CD4-positive, alpha-beta memory T cell (primary cell): ENCODE data around the gene SPHK1. TPM values are rescaled to one million over a fixed set of nuclear protein-coding genes. Genes with fewer than 3 reads are reported as not detected.
A peak's percentile ranks its signal among the peaks of the same experiment; 100 is the strongest.
"Not testable (repeated sequence)": the region's sequence is repeated elsewhere in the genome, so short reads cannot be mapped to it uniquely, and the experiment has no call there.

ENCODE experiments used
- CTCF ChIA-PET: fragments of 350-600 bp; sonication (Branson Sonifier 250); formaldehyde crosslinking; loops from one replicate; lab custom pipeline; 2021; ENCODE audit warnings: inconsistent platforms; ENCODE audit not compliant: partially characterized antibody; lab: Charles Lee
- POLR2A ChIA-PET: fragments of 350-600 bp; sonication (Branson Sonifier 250); formaldehyde crosslinking; loops from one replicate; lab custom pipeline; 2021; ENCODE audit not compliant: partially characterized antibody; lab: Charles Lee
- DNase-seq, 5 donors: peaks; one replicate each; pipeline versions ENCODE4 v3.0.0 to v3.0.0-alpha.2; 2020 to 2022; ENCODE audit warnings: mixed read lengths in 1 of 5
- H3K27ac ChIP-seq: one replicate; pipeline ENCODE4 v1.7.0; 2013; ENCODE audit warnings: low read depth, low read length
- H3K27me3 ChIP-seq: 2 replicates; pipeline ENCODE4 v1.7.0; 2013; ENCODE audit warnings: mild to moderate bottlenecking, low read length, moderate library complexity; ENCODE audit not compliant: insufficient read depth
- H3K36me3 ChIP-seq: 2 replicates; pipeline ENCODE4 v1.7.0; 2013; ENCODE audit warnings: mild to moderate bottlenecking, low read length, moderate library complexity; ENCODE audit not compliant: insufficient read depth
- H3K4me1 ChIP-seq: 2 replicates; pipeline ENCODE4 v1.7.0; 2013; ENCODE audit warnings: mild to moderate bottlenecking, low read length, moderate library complexity; ENCODE audit not compliant: insufficient read depth
- H3K4me3 ChIP-seq, 2 donors: one replicate each; pipeline ENCODE4 v1.7.0; 2013; ENCODE audit warnings: low read length in 2 of 2, mild to moderate bottlenecking in 1 of 2
- H3K9me3 ChIP-seq, 2 donors: one replicate each; pipeline ENCODE4 v1.7.0; 2013; ENCODE audit warnings: low read length in 2 of 2, control low read depth in 1 of 2; ENCODE audit not compliant: control insufficient read depth in 1 of 2
- H3K27ac Mint-ChIP-seq, 7 donors: one replicate each; pipeline ENCODE4 v1.8.0; 2020 to 2021; ENCODE audit warnings: mixed read lengths in 7 of 7, mild to moderate bottlenecking in 6 of 7, inconsistent platforms in 3 of 7, moderate library complexity in 3 of 7
- H3K27me3 Mint-ChIP-seq, 2 donors: one replicate each; pipeline ENCODE4 v1.8.0; 2020 to 2021; ENCODE audit warnings: mixed read lengths in 2 of 2
- H3K36me3 Mint-ChIP-seq, 2 donors: one replicate each; pipeline ENCODE4 v1.8.0; 2020 to 2021; ENCODE audit warnings: mixed read lengths in 2 of 2, inconsistent platforms in 1 of 2, mild to moderate bottlenecking in 1 of 2
- H3K4me1 Mint-ChIP-seq, 4 donors: one replicate each; pipeline ENCODE4 v1.8.0; 2020 to 2021; ENCODE audit warnings: mixed read lengths in 4 of 4, mild to moderate bottlenecking in 1 of 4
- H3K4me3 Mint-ChIP-seq, 8 donors: one replicate each; pipeline ENCODE4 v1.8.0; 2020 to 2021; ENCODE audit warnings: mixed read lengths in 8 of 8, mild to moderate bottlenecking in 7 of 8, moderate library complexity in 6 of 8, inconsistent platforms in 3 of 8
- H3K9me3 Mint-ChIP-seq, 8 donors: one replicate each; pipeline ENCODE4 v1.8.0; 2020 to 2021; ENCODE audit warnings: mixed read lengths in 8 of 8, mild to moderate bottlenecking in 5 of 8, inconsistent platforms in 3 of 8, moderate library complexity in 1 of 8
- intact Hi-C: fragments of 100-400 bp; cut with micrococcal nuclease; formaldehyde crosslinking; loops from one replicate; pipeline ENCODE4 v1.15.1; 2023
- polyA plus RNA-seq, 2 donors: library from polyadenylated mRNA; unstranded; fragments of 300-500 nt; fragmentation: Illumina TruSeq; gene quantifications; one replicate each; pipeline ENCODE4 v1.2.3, GENCODE V29; 2021
- total RNA-seq, 2 experiments: library from RNA; stranded (reverse); gene quantifications; one replicate each; pipeline ENCODE4 v1.2.3, GENCODE V29; 2021

The SPHK1 gene
- total and polyA plus RNA-seq, 4 experiments from 2014 or later = 0.29 to 0.70 (median 0.67) TPM; not detected in 1

GRCh38 chr17:76345377-76345974, 38.9 kb upstream of the SPHK1 start:
- H3K36me3 Mint-ChIP-seq = peaks cover 32 to 40% of the 10 kb centered on the region in 2 donors
- ChIA-PET POLR2A (interaction anchor here (1.2 kb wide), 1 partner anchor 9 kb away, joined by 3 read pairs; the partner anchor contains the start of gene PRPSAP1), CTCF (interaction anchor here (0.8 to 1.5 kb wide), 3 partner anchors 15 to 59 kb away, joined by 3 read pairs; no protein-coding TSS in a partner anchor)
- Histone ChIP-seq H3K36me3 (peaks cover 16% of the 10 kb centered on the region), H3K27ac (no peak overlapping the region), H3K4me1 (no peaks in the 10 kb centered on the region), H3K4me3 (no peak overlapping the region), H3K27me3 (no peaks in the 10 kb centered on the region), H3K9me3 (no peaks in the 10 kb centered on the region)
- peaks cover 0 to 1% (median 0%) of the 10 kb centered on the region in 4 donors for H3K4me1 Mint-ChIP-seq
- no peaks in the 10 kb centered on the region for H3K9me3 Mint-ChIP-seq
- H3K27me3 Mint-ChIP-seq = no peaks in the 10 kb centered on the region
- H3K4me3 Mint-ChIP-seq = no peak overlapping the region
- H3K27ac Mint-ChIP-seq = peak overlapping the region in 1 of 7 donors; percentile 62
- DNase-seq = no peak
- intact Hi-C loops = no loop called here

- DNase-seq, H3K4me3 Mint-ChIP-seq, H3K27me3 ChIP-seq, H3K4me1 Mint-ChIP-seq, H3K9me3 Mint-ChIP-seq, intact Hi-C loops, H3K27me3 Mint-ChIP-seq, H3K4me1 ChIP-seq, H3K9me3 ChIP-seq, H3K4me3 ChIP-seq, H3K27ac ChIP-seq, POLR2A ChIA-PET: not testable (repeated sequence)
- peaks cover 30 to 38% of the 10 kb centered on the region in 2 donors for H3K36me3 Mint-ChIP-seq
- peaks cover 16% of the 10 kb centered on the region for H3K36me3 ChIP-seq
- CTCF ChIA-PET = interaction anchor here (0.7 kb wide), 1 partner anchor 601 kb away, joined by 3 read pairs; no protein-coding TSS in a partner anchor
- peak overlapping the region in 1 of 7 donors; percentile 25 for H3K27ac Mint-ChIP-seq
Measured at GRCh38 chr17:76346936-76347335, 37.5 kb upstream of the SPHK1 start.

DNA sequence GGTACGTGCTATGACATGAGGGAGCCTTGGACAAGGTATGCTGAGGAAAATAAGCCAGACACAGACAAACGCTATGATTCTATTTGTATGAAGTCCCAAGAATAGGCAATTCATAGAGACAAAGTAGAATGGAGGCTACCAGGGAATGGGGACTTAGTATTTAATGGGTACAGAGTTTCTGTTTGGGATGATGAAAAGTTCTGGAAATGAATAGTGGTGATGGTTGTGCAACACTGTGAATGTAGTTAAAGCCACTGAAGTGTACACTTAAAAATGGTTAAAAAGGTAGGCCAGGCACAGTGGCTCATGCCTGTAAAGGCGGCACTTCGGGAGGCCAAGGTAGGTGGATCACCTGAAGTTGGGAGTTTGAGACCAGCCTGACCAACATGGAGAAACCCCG, 33.9 kb upstream of the SPHK1 start:
- CTCF ChIA-PET = no interaction called here
- Histone ChIP-seq H3K4me1 (peaks cover 16% of the 10 kb centered on the region), H3K4me3 (no peak overlapping the region), H3K9me3 (no peaks in the 10 kb centered on the region), H3K36me3 (peaks cover 10% of the 10 kb centered on the region), H3K27me3 (no peaks in the 10 kb centered on the region), H3K27ac (no peak overlapping the region)
- intact Hi-C loops = no loop called here
- DNase-seq = no peak
- peaks cover 21 to 27% of the 10 kb centered on the region in 2 donors for H3K36me3 Mint-ChIP-seq
- peaks cover 12 to 29% (median 20%) of the 10 kb centered on the region in 4 donors for H3K4me1 Mint-ChIP-seq
- H3K4me3 Mint-ChIP-seq = peak overlapping the region in 2 of 8 donors; percentile 46 to 52
- no peaks in the 10 kb centered on the region for H3K9me3 Mint-ChIP-seq
- POLR2A ChIA-PET = no interaction called here
- H3K27ac Mint-ChIP-seq = no peak overlapping the region
- no peaks in the 10 kb centered on the region for H3K27me3 Mint-ChIP-seq

DNA sequence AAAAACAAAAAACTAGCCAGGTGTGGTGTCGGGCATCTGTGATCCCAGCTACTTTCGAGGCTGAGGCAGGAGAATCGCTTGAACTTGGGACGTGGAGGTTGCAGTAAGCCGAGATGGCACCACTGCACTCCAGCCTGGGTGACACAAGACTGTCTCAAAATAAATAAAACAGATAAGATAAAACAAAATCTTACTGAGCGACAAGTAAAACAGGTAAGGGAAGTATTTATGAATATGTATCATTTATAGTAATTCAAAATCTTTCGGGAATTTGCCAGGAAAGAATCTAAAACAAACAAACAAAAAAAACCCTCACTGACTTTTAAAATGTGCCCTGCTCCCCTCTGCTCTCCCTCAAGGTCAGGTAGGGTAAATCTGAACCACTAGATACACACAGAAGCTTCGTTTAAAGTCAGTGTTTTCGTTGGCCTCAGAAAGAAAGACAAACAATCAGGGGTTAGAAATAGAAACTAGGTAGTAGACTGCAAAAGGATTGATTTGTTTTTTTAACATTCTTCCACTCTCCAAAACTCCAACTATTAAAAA, 32.8 kb upstream of the SPHK1 start:
- Histone ChIP-seq H3K4me3 (no peak overlapping the region), H3K4me1 (peaks cover 16% of the 10 kb centered on the region), H3K27me3 (no peaks in the 10 kb centered on the region), H3K36me3 (peaks cover 5% of the 10 kb centered on the region), H3K27ac (no peak overlapping the region), H3K9me3 (no peaks in the 10 kb centered on the region)
- DNase-seq = no peak
- Mint-ChIP-seq H3K27me3 (no peaks in the 10 kb centered on the region), H3K4me1 (peaks cover 12 to 29% (median 20%) of the 10 kb centered on the region in 4 donors), H3K36me3 (peaks cover 10 to 17% of the 10 kb centered on the region in 2 donors), H3K9me3 (no peaks in the 10 kb centered on the region), H3K27ac (peak overlapping the region in 1 of 7 donors; percentile 55), H3K4me3 (peak overlapping the region; percentile 47 to 73 (median 64))
- ChIA-PET POLR2A (interaction anchor here (0.8 to 3.0 kb wide), 2 partner anchors 33 to 38 kb away, joined by 3 to 61 read pairs; partner anchors contain the start of gene SPHK1), CTCF (interaction anchor here (0.9 to 2.8 kb wide), 7 partner anchors 10 to 337 kb away, joined by 3 to 14 read pairs (median 3); partner anchors contain the start of gene SPHK1)
- intact Hi-C loops = no loop called here

- H3K9me3 Mint-ChIP-seq = no peaks in the 10 kb centered on the region
- intact Hi-C loops = loop anchor here (1.0 kb wide), 4 partner anchors 32 to 448 kb away; partner anchors contain the start of gene SRP68
- H3K4me3 Mint-ChIP-seq = peak overlapping the region; percentile 92 to 99 (median 96)
- ChIA-PET POLR2A (interaction anchor here (0.7 to 3.0 kb wide), 28 partner anchors 10 to 577 kb away, joined by 3 to 61 read pairs (median 4); partner anchors contain the start of genes EXOC7, FBF1, RHBDF2 and SPHK1), CTCF (interaction anchor here (0.5 to 2.8 kb wide), 5 partner anchors 17 to 339 kb away, joined by 3 to 21 read pairs (median 4); partner anchors contain the start of gene SPHK1)
- H3K27ac Mint-ChIP-seq = peak overlapping the region; percentile 30 to 99 (median 82)
- no peaks in the 10 kb centered on the region for H3K27me3 Mint-ChIP-seq
- Histone ChIP-seq H3K4me3 (peak overlapping the region; percentile 52 to 88), H3K27ac (peak overlapping the region; percentile 77), H3K4me1 (peaks cover 16% of the 10 kb centered on the region), H3K27me3 (no peaks in the 10 kb centered on the region), H3K9me3 (no peaks in the 10 kb centered on the region), H3K36me3 (no peaks in the 10 kb centered on the region)
- H3K4me1 Mint-ChIP-seq = peaks cover 12 to 29% (median 20%) of the 10 kb centered on the region in 4 donors
- peak in 3 of 5 donors; percentile 1 to 4 (median 2) for DNase-seq
- H3K36me3 Mint-ChIP-seq = peaks cover 0 to 9% of the 10 kb centered on the region in 2 donors
Measured at GRCh38 chr17:76353004-76353598, 31.3 kb upstream of the SPHK1 start.

DNA sequence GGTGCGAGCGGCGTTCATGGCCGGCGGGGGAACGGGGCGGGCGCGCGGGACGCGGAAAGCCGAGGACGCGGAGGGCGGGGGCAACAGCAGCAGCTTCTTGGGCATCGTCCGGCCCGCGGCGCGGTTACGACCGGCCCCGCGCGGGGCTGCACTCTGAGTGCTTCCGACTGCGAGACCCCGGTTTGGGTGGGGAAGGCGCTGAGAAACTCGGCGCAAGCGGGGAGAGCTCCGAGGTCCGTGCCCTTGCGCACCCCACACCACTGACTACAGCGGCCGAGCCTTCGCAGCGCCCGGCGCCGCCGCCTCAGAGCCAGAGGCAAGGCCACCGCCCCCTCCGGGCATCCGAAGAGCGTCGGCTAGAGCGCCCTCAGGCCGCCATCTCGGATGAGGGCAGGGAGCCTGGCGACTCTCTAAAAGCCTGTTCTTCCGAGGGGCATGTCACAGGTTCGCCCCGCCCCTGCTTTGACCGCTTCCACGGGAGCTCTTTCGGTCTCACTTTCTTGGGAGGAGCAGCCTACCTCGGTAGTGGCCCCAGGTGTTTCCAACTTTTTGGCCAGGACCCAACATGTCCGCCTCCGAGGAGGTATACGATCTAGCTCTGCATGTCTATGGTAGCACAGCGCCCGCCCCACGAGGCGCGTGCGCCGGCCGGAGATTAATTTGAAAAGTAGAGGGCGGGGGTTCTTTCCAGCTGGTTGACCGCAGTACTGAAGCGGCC, 30.7 kb upstream of the SPHK1 start, which contains the start of gene PRPSAP1:
Gene PRPSAP1, minus strand, starts transcription at position 318 of the 718 bp plus-strand sequence. Its CDS starts 213 bp downstream, at position 105.
- Histone ChIP-seq H3K9me3 (no peaks in the 10 kb centered on the region), H3K36me3 (no peaks in the 10 kb centered on the region), H3K4me1 (peaks cover 16% of the 10 kb centered on the region), H3K27me3 (no peaks in the 10 kb centered on the region), H3K27ac (peak within 1 kb of the TSS; percentile 77), H3K4me3 (peak within 1 kb of the TSS; percentile 52 to 88)
- POLR2A ChIA-PET = interaction anchor here (0.6 to 3.0 kb wide), 33 partner anchors 8 to 577 kb away, joined by 3 to 61 read pairs (median 4); partner anchors contain the start of genes EXOC7, FBF1, MRPL38 and RHBDF2
- Mint-ChIP-seq H3K9me3 (no peaks in the 10 kb centered on the region), H3K4me3 (peak within 1 kb of the TSS; percentile 92 to 99 (median 96)), H3K27ac (peak within 1 kb of the TSS; percentile 82 to 99 (median 98)), H3K36me3 (peaks cover 0 to 9% of the 10 kb centered on the region in 2 donors), H3K4me1 (peaks cover 12 to 29% (median 20%) of the 10 kb centered on the region in 4 donors), H3K27me3 (no peaks in the 10 kb centered on the region)
- CTCF ChIA-PET = interaction anchor here (0.5 to 2.8 kb wide), 6 partner anchors 17 to 340 kb away, joined by 3 to 21 read pairs (median 4); partner anchors contain the start of gene SPHK1
- intact Hi-C loops = loop anchor here (1.0 kb wide), 4 partner anchors 32 to 448 kb away; partner anchors contain the start of gene SRP68
- peak; percentile 82 to 90 (median 85) for DNase-seq
